Measurements from ENCODE around the gene PPIF. TPM values are rescaled to one million over a fixed set of nuclear protein-coding genes. Genes with fewer than 3 reads are reported as not detected.

Gene PPIF
- polyA plus RNA-seq, 10 donors: 17.4 to 26.7 (median 22.9) TPM

- DNase-seq: no peak
These were observed 34.6 kb upstream of the PPIF start for GRCh38 chr10:79312601-79313187.

GRCh38 chr10:79313320-79313719, 33.9 kb upstream of the PPIF start:
- no peak for DNase-seq

GRCh38 chr10:79313911-79314439, 33.3 kb upstream of the PPIF start:
- DNase-seq: no peak

- no peak for DNase-seq
These were observed 32.3 kb upstream of the PPIF start for GRCh38 chr10:79314761-79315601.

- no peak for DNase-seq
These were observed 31.7 kb upstream of the PPIF start for GRCh38 chr10:79315602-79315920.

GRCh38 chr10:79316671-79317431, 30.4 kb upstream of the PPIF start:
- DNase-seq: no peak

GRCh38 chr10:79318369-79318768, 28.9 kb upstream of the PPIF start:
- no peak for DNase-seq

- DNase-seq: no peak
These were observed 28.0 kb upstream of the PPIF start for GRCh38 chr10:79319115-79319771.

- no peak for DNase-seq
These were observed 27.0 kb upstream of the PPIF start for GRCh38 chr10:79320316-79320715.

- DNase-seq: peak in 1 of 3 donors; percentile 56
These were observed 26.3 kb upstream of the PPIF start for GRCh38 chr10:79320820-79321493.

- DNase-seq: no peak
These were observed 25.8 kb upstream of the PPIF start for GRCh38 chr10:79321494-79321882.

GRCh38 chr10:79321951-79322350, 25.3 kb upstream of the PPIF start:
- no peak for DNase-seq

GRCh38 chr10:79322616-79323543, 24.4 kb upstream of the PPIF start:
- DNase-seq: peak in 2 of 3 donors; percentile 63 to 88

- no peak for DNase-seq
These were observed 23.7 kb upstream of the PPIF start for GRCh38 chr10:79323602-79324001.

GRCh38 chr10:79324032-79324695, 23.1 kb upstream of the PPIF start:
- no peak for DNase-seq

GRCh38 chr10:79326361-79327089, 20.7 kb upstream of the PPIF start:
- no peak for DNase-seq

- no peak for DNase-seq
These were observed 20.2 kb upstream of the PPIF start for GRCh38 chr10:79327090-79327457.

- no peak for DNase-seq
These were observed 19.0 kb upstream of the PPIF start for GRCh38 chr10:79328147-79328701.
